Urinary bladder (tissue), 4 donors: ENCODE data around the gene DHCR24. TPM values are rescaled to one million over a fixed set of nuclear protein-coding genes. Genes with fewer than 3 reads are reported as not detected.

Experiments
- DNase-seq: peaks from one replicate; pipeline ENCODE4 v3.0.0-alpha.2; 2015; ENCODE audit errors: extremely low spot score
- H3K27ac ChIP-seq: one replicate; pipeline ENCODE4 v1.5.1; 2013; ENCODE audit warnings: low read depth, mild to moderate bottlenecking, moderate library complexity
- H3K36me3 ChIP-seq: one replicate; pipeline ENCODE4 v1.6.1; 2013; ENCODE audit warnings: mild to moderate bottlenecking, moderate library complexity; ENCODE audit not compliant: insufficient read depth
- H3K4me1 ChIP-seq: one replicate; pipeline ENCODE4 v1.6.1; 2013; ENCODE audit warnings: mild to moderate bottlenecking, moderate library complexity; ENCODE audit not compliant: insufficient read depth
- H3K4me3 ChIP-seq: one replicate; pipeline ENCODE4 v1.5.1; 2013; ENCODE audit warnings: low read depth, low read length
- WGBS: extraction: QIAGEN DNeasy Blood & Tissue Kit; methylation state at CpG from one replicate; pipeline ENCODE4 v1.1.7; 2013; 5-methylcytosine and 5-hydroxymethylcytosine counted together
- polyA plus RNA-seq: library from polyadenylated mRNA; stranded (reverse); fragments of 200-250 nt; gene quantifications from one replicate; pipeline ENCODE4 v1.2.3, GENCODE V29; 2013
- total RNA-seq: library from RNA; depleted of rRNA; stranded (reverse); fragments of >200 nt; gene quantifications from one replicate; pipeline ENCODE4 v1.2.3, GENCODE V29; 2014
- donor health status: healthy with polysubstance abuse.
- donor health status: healthy.

The DHCR24 gene
- total and polyA plus RNA-seq, 2 donors = 22.6 to 23.4 TPM

- Histone ChIP-seq H3K4me3 (no peak overlapping the region), H3K4me1 (no peaks in the 10 kb centered on the region), H3K27ac (no peak overlapping the region), H3K36me3 (no peaks in the 10 kb centered on the region)
- 88% methylated on average over 17 of the region's 17 CpGs for WGBS
- DNase-seq = no peak
These were observed 35.0 kb downstream of the DHCR24 start for GRCh38 chr1:54851936-54852524.

GRCh38 chr1:54851406-54851805 is 35.6 kb downstream of the DHCR24 start:
- no peaks in the 10 kb centered on the region for H3K4me1 ChIP-seq
- no peak overlapping the region for H3K27ac ChIP-seq
- WGBS = 96% methylated on average over 9 of the region's 9 CpGs
- H3K4me3 ChIP-seq = no peak overlapping the region
- no peaks in the 10 kb centered on the region for H3K36me3 ChIP-seq
- no peak for DNase-seq

GRCh38 chr1:54850737-54851136 is 36.3 kb downstream of the DHCR24 start:
- H3K4me3 ChIP-seq = no peak overlapping the region
- no peak for DNase-seq
- H3K36me3 ChIP-seq = no peaks in the 10 kb centered on the region
- no peaks in the 10 kb centered on the region for H3K4me1 ChIP-seq
- H3K27ac ChIP-seq = no peak overlapping the region
- WGBS = 71% methylated on average over 9 of the region's 9 CpGs

- WGBS = 51% methylated on average over 5 of the region's 5 CpGs
- no peak for DNase-seq
- Histone ChIP-seq H3K36me3 (no peaks in the 10 kb centered on the region), H3K4me1 (no peaks in the 10 kb centered on the region), H3K27ac (no peak overlapping the region), H3K4me3 (no peak overlapping the region)
These were observed 36.8 kb downstream of the DHCR24 start for GRCh38 chr1:54850069-54850730.

GRCh38 chr1:54849219-54850068 is 37.6 kb downstream of the DHCR24 start:
- H3K4me3 ChIP-seq = no peak overlapping the region
- 75% methylated on average over 6 of the region's 6 CpGs for WGBS
- no peaks in the 10 kb centered on the region for H3K4me1 ChIP-seq
- no peaks in the 10 kb centered on the region for H3K36me3 ChIP-seq
- no peak overlapping the region for H3K27ac ChIP-seq
- no peak for DNase-seq

GRCh38 chr1:54848134-54848948 is 38.7 kb downstream of the DHCR24 start:
- DNase-seq = no peak
- Histone ChIP-seq H3K4me3 (no peak overlapping the region), H3K36me3 (no peaks in the 10 kb centered on the region), H3K4me1 (no peaks in the 10 kb centered on the region), H3K27ac (no peak overlapping the region)
- WGBS = 89% methylated on average over 7 of the region's 7 CpGs

GRCh38 chr1:54846716-54847284 is 40.2 kb downstream of the DHCR24 start:
- no peaks in the 10 kb centered on the region for H3K36me3 ChIP-seq
- DNase-seq = no peak
- H3K27ac ChIP-seq = no peak overlapping the region
- WGBS = 88% methylated on average over 9 of the region's 9 CpGs
- no peak overlapping the region for H3K4me3 ChIP-seq
- no peaks in the 10 kb centered on the region for H3K4me1 ChIP-seq

GRCh38 chr1:54846301-54846700 is 40.7 kb downstream of the DHCR24 start:
- WGBS = 97% methylated on average over 3 of the region's 3 CpGs
- no peak for DNase-seq
- Histone ChIP-seq H3K4me3 (no peak overlapping the region), H3K27ac (no peak overlapping the region), H3K4me1 (no peaks in the 10 kb centered on the region), H3K36me3 (no peaks in the 10 kb centered on the region)

- H3K4me1 ChIP-seq = no peaks in the 10 kb centered on the region
- 79% methylated on average over 5 of the region's 5 CpGs for WGBS
- DNase-seq = no peak
These were observed 41.2 kb downstream of the DHCR24 start for GRCh38 chr1:54845772-54846171.

GRCh38 chr1:54844564-54844963 is 42.4 kb downstream of the DHCR24 start:
- no peaks in the 10 kb centered on the region for H3K36me3 ChIP-seq
- WGBS = 89% methylated on average over 3 of the region's 3 CpGs
- H3K4me1 ChIP-seq = no peaks in the 10 kb centered on the region
- H3K27ac ChIP-seq = no peak overlapping the region
- DNase-seq = no peak
- H3K4me3 ChIP-seq = no peak overlapping the region

More at GRCh38 chr1:54845772-54846171, 41.2 kb downstream of the DHCR24 start:
- H3K36me3 ChIP-seq = no peaks in the 10 kb centered on the region
- H3K4me3 ChIP-seq = no peak overlapping the region
- H3K27ac ChIP-seq = no peak overlapping the region

- no peaks in the 10 kb centered on the region for H3K4me1 ChIP-seq
- WGBS = 90% methylated on average over 5 of the region's 5 CpGs
- DNase-seq = no peak
These were observed 43.5 kb downstream of the DHCR24 start for GRCh38 chr1:54843449-54843848.

GRCh38 chr1:54842963-54843362 is 44.0 kb downstream of the DHCR24 start:
- no peaks in the 10 kb centered on the region for H3K36me3 ChIP-seq
- no peak overlapping the region for H3K4me3 ChIP-seq
- no peak for DNase-seq
- H3K4me1 ChIP-seq = no peaks in the 10 kb centered on the region
- 80% methylated on average over 9 of the region's 9 CpGs for WGBS
- no peak overlapping the region for H3K27ac ChIP-seq

More at GRCh38 chr1:54843449-54843848, 43.5 kb downstream of the DHCR24 start:
- Histone ChIP-seq H3K27ac (no peak overlapping the region), H3K36me3 (no peaks in the 10 kb centered on the region), H3K4me3 (no peak overlapping the region)
